Brain microvascular endothelial cell (primary cell): ENCODE measurements around the gene ZNF264.

Experiments
- DNase-seq: peaks from one replicate; pipeline ENCODE4 v3.0.0-alpha.2; 2020
- H3K27ac ChIP-seq: fragments of 250-450 bp; sonication (Bioruptor Pico); 2 replicates; pipeline ENCODE4 v1.5.1; 2020; ENCODE audit warnings: mild to moderate bottlenecking, moderate library complexity
- H3K27me3 ChIP-seq: fragments of 250-450 bp; sonication (Bioruptor Pico); replicated peaks from 2 replicates; pipeline ENCODE4 v1.5.1; 2020; ENCODE audit warnings: mild to moderate bottlenecking
- H3K36me3 ChIP-seq: fragments of 250-450 bp; sonication (Bioruptor Pico); replicated peaks from 2 replicates; pipeline ENCODE4 v1.5.1; 2020; ENCODE audit warnings: mild to moderate bottlenecking
- H3K4me3 ChIP-seq: 2 replicates; pipeline ENCODE4 v1.5.1; 2011; ENCODE audit warnings: low read depth, mild to moderate bottlenecking, control low read depth, low read length, moderate library complexity
- in situ Hi-C: cut with HindIII; loops from 2 replicates; pipeline ENCODE4 v1.10.0; 2017; ENCODE audit warnings: low sequenced_read_pairs, low pct_ligation_motif_present
- TF ChIP-seq, protein P1 (sequence below): IDR thresholded peaks from 2 replicates; pipeline ENCODE4 v1.5.1; 2011; ENCODE audit warnings: low read depth, mild to moderate bottlenecking, moderate library complexity, low read length, control low read depth, inconsistent platforms; ENCODE audit errors: missing control alignments

Gene ZNF264

DNA sequence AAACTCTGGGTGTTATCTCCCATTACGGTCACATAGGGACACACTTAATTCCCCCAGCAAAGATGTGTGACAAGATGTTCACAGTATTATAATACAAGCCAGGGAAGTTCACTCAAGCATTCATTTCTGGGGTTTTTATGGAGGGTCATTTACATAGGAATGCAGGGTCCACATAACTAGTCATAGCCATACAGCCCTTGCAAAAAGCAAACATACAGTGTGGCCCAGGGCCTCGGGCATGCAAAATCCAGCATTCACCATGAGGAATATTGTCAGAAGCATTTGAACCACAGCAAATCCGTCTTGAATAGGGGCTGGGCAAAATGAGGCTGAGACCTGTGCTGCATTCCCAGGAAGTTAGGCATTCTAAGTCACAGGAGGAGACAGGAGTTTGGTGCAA lies 76.0 kb downstream of the ZNF264 start:
- Histone ChIP-seq H3K36me3 (no peaks in the 10 kb centered on the region), H3K4me3 (no peak overlapping the region), H3K27me3 (no peaks in the 10 kb centered on the region), H3K27ac (no peak overlapping the region)
- in situ Hi-C loops = no loop called here
- TF ChIP-seq, protein P1, sequence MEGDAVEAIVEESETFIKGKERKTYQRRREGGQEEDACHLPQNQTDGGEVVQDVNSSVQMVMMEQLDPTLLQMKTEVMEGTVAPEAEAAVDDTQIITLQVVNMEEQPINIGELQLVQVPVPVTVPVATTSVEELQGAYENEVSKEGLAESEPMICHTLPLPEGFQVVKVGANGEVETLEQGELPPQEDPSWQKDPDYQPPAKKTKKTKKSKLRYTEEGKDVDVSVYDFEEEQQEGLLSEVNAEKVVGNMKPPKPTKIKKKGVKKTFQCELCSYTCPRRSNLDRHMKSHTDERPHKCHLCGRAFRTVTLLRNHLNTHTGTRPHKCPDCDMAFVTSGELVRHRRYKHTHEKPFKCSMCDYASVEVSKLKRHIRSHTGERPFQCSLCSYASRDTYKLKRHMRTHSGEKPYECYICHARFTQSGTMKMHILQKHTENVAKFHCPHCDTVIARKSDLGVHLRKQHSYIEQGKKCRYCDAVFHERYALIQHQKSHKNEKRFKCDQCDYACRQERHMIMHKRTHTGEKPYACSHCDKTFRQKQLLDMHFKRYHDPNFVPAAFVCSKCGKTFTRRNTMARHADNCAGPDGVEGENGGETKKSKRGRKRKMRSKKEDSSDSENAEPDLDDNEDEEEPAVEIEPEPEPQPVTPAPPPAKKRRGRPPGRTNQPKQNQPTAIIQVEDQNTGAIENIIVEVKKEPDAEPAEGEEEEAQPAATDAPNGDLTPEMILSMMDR = no peak
- no peak for DNase-seq

DNA sequence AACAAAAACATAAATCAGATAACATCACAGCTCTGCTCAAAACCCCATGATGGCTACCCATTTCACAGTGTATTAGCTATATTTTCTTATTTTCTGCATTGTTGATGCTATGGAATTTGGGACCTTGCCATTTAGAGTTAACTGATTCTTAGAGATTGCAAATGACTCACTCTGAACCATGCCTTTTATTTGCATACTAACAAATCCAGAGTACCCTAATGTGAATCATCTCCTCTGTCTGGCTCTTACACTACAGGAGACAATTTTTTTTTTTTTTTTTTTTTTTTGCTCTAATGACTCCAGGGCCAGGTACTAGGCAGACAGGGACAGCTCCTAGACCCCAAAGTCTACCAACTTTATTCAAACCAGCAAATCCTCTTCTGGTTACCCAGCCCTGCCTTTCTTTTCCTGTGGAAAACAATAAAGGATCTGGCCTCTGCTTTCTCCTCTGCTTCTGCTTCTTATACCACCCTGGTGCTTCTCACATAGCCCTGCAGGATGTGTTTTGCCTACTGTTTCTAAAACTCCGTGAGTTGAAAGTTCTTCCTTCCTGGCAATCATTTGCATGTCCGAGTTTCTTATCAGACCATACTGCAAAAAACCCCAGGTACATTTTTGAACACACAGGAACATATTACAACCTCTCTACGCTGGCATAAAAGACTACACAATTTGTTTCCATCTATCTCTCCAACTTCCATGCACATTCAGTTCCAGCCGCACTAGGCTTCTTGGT lies 78.4 kb downstream of the ZNF264 start:
- peak; percentile 59 for DNase-seq
- no peak overlapping the region for H3K4me3 ChIP-seq
- in situ Hi-C loops = no loop called here

DNA sequence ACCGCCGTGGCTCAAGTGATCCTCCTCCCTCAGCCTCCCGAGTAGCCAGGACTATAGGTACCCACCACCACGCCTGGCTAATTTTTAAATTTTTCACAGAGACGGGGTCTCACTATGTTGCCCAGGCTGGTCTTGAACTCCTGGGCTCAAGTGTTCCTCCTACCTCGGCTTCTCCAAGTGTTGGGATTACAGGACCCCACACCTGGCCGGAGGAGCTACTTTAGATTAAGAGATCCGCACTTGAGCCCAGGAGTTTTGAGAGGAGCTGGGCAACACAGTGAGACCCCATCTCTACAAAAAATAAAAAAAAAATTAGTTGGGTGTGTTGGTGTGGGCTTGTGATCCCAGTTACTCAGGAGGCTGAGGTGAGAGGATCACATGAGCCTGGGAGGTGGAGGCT lies 80.0 kb downstream of the ZNF264 start:
- H3K27ac ChIP-seq = no peak overlapping the region
- no peak for DNase-seq
- no peaks in the 10 kb centered on the region for H3K27me3 ChIP-seq
- no peaks in the 10 kb centered on the region for H3K36me3 ChIP-seq
- TF ChIP-seq, protein P1 = no peak
- H3K4me3 ChIP-seq = no peak overlapping the region
- in situ Hi-C loops = no loop called here

More for the DNA sequence above, 78.4 kb downstream of the ZNF264 start:
- peak overlapping the region; percentile 20 for H3K27ac ChIP-seq
- H3K27me3 ChIP-seq = no peaks in the 10 kb centered on the region
- H3K36me3 ChIP-seq = no peaks in the 10 kb centered on the region
- TF ChIP-seq, protein P1 = no peak
